ENCODE results near the gene SMIM24.

Gene SMIM24

DNA sequence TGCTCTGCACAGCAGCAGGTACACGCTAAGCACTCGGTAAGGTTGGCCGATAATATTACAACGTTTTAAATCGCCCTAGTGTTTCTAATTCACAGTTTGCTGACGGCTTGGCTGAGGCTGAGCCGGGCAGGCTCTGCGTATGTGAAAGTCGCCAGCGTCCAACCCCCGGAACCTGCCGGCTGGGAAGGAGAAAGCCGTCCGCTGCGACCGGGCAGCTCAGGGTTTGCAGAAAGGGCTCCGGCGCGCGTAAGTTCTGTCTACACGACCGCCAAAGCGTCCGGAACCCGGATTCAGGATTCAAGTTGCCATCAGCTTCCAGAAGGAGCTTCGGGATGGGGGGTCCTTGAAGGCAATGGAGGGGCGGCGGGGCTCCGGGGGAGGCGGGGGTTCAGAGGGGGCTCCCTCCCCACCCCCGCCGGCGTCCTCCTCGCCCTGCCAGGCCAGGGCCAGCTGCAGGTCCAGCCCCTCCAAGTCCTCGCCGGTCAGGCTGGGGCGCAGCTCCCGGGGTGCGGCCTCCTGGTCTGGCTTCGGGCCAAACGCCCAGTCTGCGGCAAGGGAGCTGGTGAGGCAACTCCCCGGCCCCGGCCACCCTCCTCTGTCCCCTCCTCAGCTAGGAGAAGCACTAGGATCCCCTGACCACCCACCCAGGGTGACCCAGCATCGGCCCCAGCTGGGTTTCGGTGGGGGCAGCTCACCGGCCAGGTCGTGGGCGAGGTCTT, 2.3 kb upstream of the SMIM24 start:
- no peak overlapping the region for H3K4me3 ChIP-seq (ENCODE audit: low read length)
- no peak for TF ChIP-seq EZH2phosphoT487 (IDR thresholded peaks at IDR 0.05; ENCODE audit: low read length)
- H3F3A ChIP-seq (ENCODE audit: insufficient read depth, low read length) = no peaks in the 10 kb centered on the region
- H4K20me1 ChIP-seq (ENCODE audit: insufficient read depth, low read length) = no peaks in the 10 kb centered on the region
- DNase-seq = no peak
- H3K9ac ChIP-seq (ENCODE audit: low read length) = no peak overlapping the region
- no peaks in the 10 kb centered on the region for H3K79me2 ChIP-seq (ENCODE audit: low read length)
- H3K27ac ChIP-seq (ENCODE audit: low read length) = no peak overlapping the region
- H3K4me1 ChIP-seq (ENCODE audit: low read length) = no peaks in the 10 kb centered on the region
- H3K36me3 ChIP-seq (replicated peaks; ENCODE audit: insufficient read depth, low read length) = no peaks in the 10 kb centered on the region
- no peaks in the 10 kb centered on the region for H3K9me2 ChIP-seq (replicated peaks; ENCODE audit: insufficient read depth, low read length)
- H3K9me3 ChIP-seq (replicated peaks; ENCODE audit: insufficient read depth, low read length) = no peaks in the 10 kb centered on the region
- H3K27me3 ChIP-seq (replicated peaks; ENCODE audit: insufficient read depth, low read length) = peaks cover 72% of the 10 kb centered on the region
- H2AFZ ChIP-seq (ENCODE audit: low read length) = no peak overlapping the region
- no peak overlapping the region for H3K4me2 ChIP-seq (ENCODE audit: low read depth, low read length)

DNA sequence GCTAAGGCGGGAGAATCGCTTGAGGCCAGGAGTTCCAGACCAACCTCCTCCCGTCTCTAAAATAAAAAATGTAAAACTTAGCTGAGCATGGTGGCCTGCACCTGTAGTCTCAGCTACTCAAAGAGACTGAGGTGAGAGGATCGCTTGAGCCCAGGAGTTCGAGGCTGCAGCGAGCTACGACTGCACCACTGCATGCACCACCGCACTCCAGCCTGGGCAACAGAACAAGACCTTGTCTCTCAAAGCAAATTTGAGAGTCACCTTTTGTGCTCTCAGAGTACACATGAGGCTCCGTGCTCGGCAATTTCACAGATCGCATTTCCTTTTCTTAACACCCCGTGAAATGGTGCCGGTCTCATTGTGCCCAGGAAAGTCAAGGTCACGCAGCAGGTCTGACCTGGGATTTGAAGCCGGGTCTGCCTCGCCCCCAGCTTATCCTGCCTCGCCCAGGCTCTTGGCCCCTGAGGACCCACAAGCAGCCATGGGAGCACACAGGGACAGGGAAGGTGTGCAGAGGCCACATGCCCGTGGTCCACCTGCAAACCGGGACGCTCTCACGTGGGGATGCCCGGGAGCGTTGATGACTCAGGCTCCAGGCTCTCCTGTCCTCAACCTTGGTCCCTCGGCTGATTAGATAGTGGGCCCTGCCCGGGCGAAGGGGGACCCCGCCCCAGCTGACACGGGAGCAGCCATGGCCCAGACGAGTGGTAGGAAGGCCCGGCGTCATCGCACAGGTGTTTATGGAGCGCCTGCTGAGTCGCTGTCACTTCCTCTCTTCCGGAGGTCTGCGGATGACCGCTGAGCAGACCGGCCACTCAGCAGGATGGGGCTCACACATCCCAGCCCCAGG, 1.1 kb upstream of the SMIM24 start:
- Histone ChIP-seq H3K79me2 (ENCODE audit: low read length) (no peaks in the 10 kb centered on the region), H3F3A (ENCODE audit: insufficient read depth, low read length) (no peaks in the 10 kb centered on the region), H4K20me1 (ENCODE audit: insufficient read depth, low read length) (no peaks in the 10 kb centered on the region), H3K4me1 (ENCODE audit: low read length) (no peaks in the 10 kb centered on the region), H3K9me3 (replicated peaks; ENCODE audit: insufficient read depth, low read length) (no peaks in the 10 kb centered on the region), H3K9ac (ENCODE audit: low read length) (no peak overlapping the region), H3K36me3 (replicated peaks; ENCODE audit: insufficient read depth, low read length) (no peaks in the 10 kb centered on the region), H2AFZ (ENCODE audit: low read length) (no peak overlapping the region), H3K4me2 (ENCODE audit: low read depth, low read length) (no peak overlapping the region), H3K27me3 (replicated peaks; ENCODE audit: insufficient read depth, low read length) (peaks cover 74% of the 10 kb centered on the region), H3K27ac (ENCODE audit: low read length) (no peak overlapping the region), H3K9me2 (replicated peaks; ENCODE audit: insufficient read depth, low read length) (no peaks in the 10 kb centered on the region), H3K4me3 (ENCODE audit: low read length) (no peak overlapping the region)
- TF ChIP-seq EZH2phosphoT487 (IDR thresholded peaks at IDR 0.05; ENCODE audit: low read length) = no peak
- no peak for TF ChIP-seq EZH2 (optimal IDR thresholded peaks at IDR 0.05; ENCODE audit: low read depth, low read length)
- no peak for TF ChIP-seq CTCF (IDR thresholded peaks at IDR 0.05; ENCODE audit: low read length)
- no peak for DNase-seq

DNA sequence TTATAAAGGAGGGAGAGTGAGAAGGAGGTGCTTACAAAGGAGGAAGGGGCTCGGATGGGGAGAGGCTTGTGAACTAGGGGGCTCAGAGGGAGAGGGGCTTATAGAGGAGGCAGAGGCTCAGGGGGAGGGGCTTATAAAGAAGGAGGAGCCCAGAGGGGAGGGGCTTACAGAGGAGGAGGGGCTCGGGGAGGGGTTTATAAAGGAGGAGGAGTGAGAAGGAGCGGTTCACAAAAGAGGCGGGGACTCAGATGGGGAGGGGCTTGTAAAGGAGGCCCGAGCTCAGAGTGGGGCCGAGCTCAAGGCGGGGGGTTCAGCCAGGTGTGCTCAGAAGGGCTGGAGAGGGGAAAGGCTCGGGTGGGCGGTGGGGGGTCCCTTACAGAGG, 500 bp downstream of the SMIM24 start:
- no peaks in the 10 kb centered on the region for H3K79me2 ChIP-seq (ENCODE audit: low read length)
- no peak overlapping the region for H3K4me2 ChIP-seq (ENCODE audit: low read depth, low read length)
- peaks cover 88% of the 10 kb centered on the region for H3K27me3 ChIP-seq (replicated peaks; ENCODE audit: insufficient read depth, low read length)
- H2AFZ ChIP-seq (ENCODE audit: low read length) = no peak overlapping the region
- no peaks in the 10 kb centered on the region for H3K9me3 ChIP-seq (replicated peaks; ENCODE audit: insufficient read depth, low read length)
- no peaks in the 10 kb centered on the region for H4K20me1 ChIP-seq (ENCODE audit: insufficient read depth, low read length)
- TF ChIP-seq CTCF (IDR thresholded peaks at IDR 0.05; ENCODE audit: low read length) (no peak), EZH2 (optimal IDR thresholded peaks at IDR 0.05; ENCODE audit: low read depth, low read length) (no peak), EZH2phosphoT487 (IDR thresholded peaks at IDR 0.05; ENCODE audit: low read length) (no peak)
- no peaks in the 10 kb centered on the region for H3K4me1 ChIP-seq (ENCODE audit: low read length)
- no peak overlapping the region for H3K9ac ChIP-seq (ENCODE audit: low read length)
- no peak overlapping the region for H3K27ac ChIP-seq (ENCODE audit: low read length)
- no peak overlapping the region for H3K4me3 ChIP-seq (ENCODE audit: low read length)
- H3K9me2 ChIP-seq (replicated peaks; ENCODE audit: insufficient read depth, low read length) = no peaks in the 10 kb centered on the region
- H3K36me3 ChIP-seq (replicated peaks; ENCODE audit: insufficient read depth, low read length) = no peaks in the 10 kb centered on the region
- no peaks in the 10 kb centered on the region for H3F3A ChIP-seq (ENCODE audit: insufficient read depth, low read length)
- no peak for DNase-seq
